NCI-H1417 treated with DMSO at 0.1 percent for 48 hours (cell line): ENCODE data around the gene KRT40.

Source experiments
- DNase-seq: peaks from one replicate; lab custom pipeline; 2025; lab: John Stamatoyannopoulos, UW

KRT40 gene

DNA sequence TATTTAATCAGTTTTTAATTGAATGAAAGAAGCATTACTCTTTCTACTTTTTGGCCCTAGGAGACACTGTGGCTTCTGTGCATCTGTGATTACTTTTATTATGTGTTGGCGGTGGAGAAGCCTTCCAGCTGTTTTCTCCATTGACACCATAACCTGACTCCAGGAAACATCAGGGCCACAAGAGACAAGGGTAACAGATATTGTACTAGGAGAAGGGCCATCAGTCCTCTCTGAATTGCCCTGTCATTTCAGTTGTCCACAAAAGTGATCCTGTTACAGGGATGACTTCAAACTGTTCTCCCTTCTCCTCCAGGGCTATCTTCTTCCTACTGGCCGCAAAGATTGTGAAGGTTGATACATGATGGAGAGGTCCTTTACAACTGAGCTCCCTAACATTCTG lies 32.0 kb downstream of the KRT40 start:
- no peak for DNase-seq

GRCh38 chr17:40951011-40951622 lies 33.0 kb downstream of the KRT40 start:
- no peak for DNase-seq

DNA sequence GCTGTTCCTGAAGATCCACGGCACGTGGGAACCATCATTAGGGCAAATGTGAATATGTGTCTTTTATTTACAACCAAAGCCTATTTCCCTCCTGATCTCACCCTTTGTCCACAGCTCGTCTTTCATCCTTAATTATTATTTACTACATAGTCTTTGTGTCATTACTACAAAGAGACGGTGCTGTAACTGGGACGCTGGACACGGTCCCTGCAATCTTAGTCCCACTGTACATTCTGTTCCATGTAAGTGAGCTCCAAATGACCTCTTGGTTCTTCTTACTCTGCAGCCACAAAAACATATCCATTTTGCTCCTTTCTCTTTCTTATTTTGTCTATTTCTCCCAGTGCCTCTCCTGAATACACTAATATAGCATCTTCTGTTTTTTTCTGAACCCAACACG lies 34.0 kb downstream of the KRT40 start:
- peak; percentile 51 for DNase-seq

DNA sequence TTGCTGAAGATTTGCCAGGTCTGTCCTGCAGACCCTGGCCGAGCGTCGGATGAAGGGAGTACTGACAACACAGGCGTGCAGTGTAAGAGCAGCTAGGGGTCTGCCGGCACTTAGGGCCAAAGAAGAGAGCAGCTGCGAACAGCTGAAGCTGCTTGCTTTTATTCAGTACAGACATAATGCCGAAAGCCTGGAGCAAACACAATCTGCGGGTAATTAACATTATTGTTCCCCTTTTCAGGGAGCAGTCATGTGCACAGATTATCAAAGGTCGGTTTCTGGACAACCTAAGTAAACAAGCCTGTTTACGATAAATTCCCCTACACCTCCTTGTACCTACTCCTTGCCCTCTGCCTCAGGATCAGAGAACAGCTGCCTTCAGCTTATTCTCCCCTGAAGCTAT lies 34.7 kb downstream of the KRT40 start:
- peak; percentile 16 for DNase-seq

- DNase-seq, result no peak
These were observed 36.2 kb downstream of the KRT40 start for GRCh38 chr17:40947929-40948328.

DNA sequence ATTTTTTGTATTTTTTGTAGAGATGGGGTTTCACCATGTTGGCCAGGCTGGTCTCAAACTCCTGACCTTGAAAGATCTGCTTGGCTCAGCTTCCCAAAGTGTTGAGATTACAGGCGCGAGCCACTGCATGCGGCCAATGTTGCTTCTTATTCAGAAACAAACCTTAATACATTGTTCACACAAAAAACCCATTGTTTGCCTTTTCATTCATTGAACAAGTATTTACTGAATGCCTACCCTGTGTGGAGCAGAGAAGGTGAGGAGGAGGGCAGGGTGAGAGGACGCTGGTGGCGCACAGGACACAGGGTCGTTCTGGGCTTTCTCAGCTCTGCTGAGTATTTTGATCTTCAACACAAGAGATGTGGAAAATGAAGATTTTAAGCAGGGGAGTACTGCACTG lies 38.7 kb downstream of the KRT40 start:
- no peak for DNase-seq

DNA sequence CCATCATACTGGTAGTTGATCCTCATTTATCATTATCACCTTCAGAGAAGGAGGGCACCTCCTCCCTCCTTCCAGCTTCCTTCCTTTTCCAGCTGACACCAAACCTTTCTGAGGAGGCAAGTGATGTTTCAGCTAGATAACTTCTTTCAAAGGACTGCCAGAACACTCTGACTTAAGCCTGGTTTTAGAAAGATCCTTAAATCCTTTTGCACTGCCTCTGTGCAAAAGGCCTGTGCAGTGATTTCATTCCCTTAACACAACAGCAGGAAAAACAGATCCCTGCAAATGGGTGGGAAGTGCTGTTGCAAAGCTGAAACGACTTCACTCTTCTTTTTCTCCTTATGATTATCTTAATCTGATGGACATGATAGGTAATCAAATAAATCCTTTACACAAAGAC lies 39.6 kb downstream of the KRT40 start:
- no peak for DNase-seq

DNA sequence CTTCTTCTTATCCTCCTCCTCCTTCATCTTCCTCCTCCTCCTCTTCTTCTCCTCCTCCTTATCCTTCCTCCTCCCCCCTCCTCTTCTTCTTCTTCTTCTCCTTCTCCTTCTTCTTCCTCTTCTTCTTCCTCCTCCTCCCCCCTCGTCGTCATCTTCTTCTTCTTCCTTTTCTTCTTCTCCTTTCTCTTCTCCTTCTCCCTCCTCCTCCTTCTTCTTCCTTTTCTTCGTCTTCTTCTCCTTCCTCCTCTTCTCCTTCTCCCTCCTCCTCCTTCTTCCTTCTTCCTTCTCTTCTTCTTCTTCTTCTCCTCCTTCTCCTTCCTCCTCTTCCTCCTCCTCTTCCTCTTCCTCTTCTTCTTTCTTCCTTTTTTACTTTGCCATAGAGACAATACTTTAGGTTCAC lies 41.6 kb downstream of the KRT40 start:
- no peak for DNase-seq

DNA sequence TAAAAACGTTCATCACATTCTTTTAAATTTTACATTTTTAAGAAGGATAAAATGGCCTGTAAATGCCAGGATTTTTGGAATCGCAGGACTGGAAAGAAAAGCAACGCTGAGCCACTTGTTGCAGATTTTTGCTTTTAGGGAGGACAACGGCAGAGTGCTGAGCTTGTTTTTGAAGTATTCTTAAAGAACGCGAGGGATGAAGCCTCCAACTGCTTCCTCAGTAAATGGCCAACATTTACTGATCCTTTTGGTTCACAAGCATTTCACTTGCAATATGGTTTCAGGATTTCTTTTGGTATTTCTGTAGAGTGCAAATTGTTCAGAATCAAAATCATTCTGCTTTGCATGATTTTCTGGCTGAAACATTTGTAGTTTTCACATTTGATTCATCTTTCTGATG lies 43.9 kb downstream of the KRT40 start:
- DNase-seq, result no peak

- DNase-seq, result no peak
These were observed 45.1 kb downstream of the KRT40 start for GRCh38 chr17:40938981-40939380.

- DNase-seq, result peak; percentile 7
These were observed 46.7 kb downstream of the KRT40 start, which contains the start of gene KRT23 for GRCh38 chr17:40937384-40937819. KRT23 (minus strand) TSS chr17:40937646; CDS start chr17:40936603, 1,043 bp downstream.

- DNase-seq, result no peak
These were observed 47.1 kb downstream of the KRT40 start for GRCh38 chr17:40936976-40937375.

- no peak for DNase-seq
These were observed 47.6 kb downstream of the KRT40 start for GRCh38 chr17:40936437-40936971.

- no peak for DNase-seq
These were observed 48.5 kb downstream of the KRT40 start for GRCh38 chr17:40935624-40936023.

DNA sequence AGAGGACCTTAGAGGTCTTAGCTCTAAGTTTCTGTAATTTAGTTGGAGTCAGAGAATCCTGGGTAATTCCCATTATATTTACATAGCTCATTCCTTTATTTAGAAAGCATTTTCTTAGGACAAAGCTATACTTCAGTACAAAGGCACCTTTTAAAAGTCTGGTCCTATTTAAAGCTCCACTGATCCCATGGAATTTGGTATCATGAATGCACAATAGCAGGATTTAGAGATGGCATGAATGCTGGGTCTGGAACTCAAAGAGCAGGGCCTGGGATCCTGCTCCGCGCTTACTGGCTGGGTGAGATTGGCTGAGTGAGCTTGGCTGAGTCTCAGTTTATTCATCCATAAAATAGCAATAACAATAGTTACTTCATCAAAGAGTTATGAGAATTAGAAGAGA lies 51.5 kb downstream of the KRT40 start:
- no peak for DNase-seq

GRCh38 chr17:40931311-40931710 lies 52.8 kb downstream of the KRT40 start:
- no peak for DNase-seq
